ENCODE measurements around the gene FTO.

Gene FTO

GRCh38 chr16:54050459-54051210 lies 346.7 kb downstream of the FTO start:
- H3K9me3 Mint-ChIP-seq = no peaks in the 10 kb centered on the region
- no peak overlapping the region for H3K27ac Mint-ChIP-seq
- no peaks in the 10 kb centered on the region for H3K27me3 Mint-ChIP-seq
- peaks cover 1% of the 10 kb centered on the region for H3K36me3 Mint-ChIP-seq
- DNase-seq = no peak
- CTCF ChIA-PET = no interaction called here
- H3K4me1 Mint-ChIP-seq = peaks cover 3% of the 10 kb centered on the region
- no peak overlapping the region for H3K4me3 Mint-ChIP-seq

DNA sequence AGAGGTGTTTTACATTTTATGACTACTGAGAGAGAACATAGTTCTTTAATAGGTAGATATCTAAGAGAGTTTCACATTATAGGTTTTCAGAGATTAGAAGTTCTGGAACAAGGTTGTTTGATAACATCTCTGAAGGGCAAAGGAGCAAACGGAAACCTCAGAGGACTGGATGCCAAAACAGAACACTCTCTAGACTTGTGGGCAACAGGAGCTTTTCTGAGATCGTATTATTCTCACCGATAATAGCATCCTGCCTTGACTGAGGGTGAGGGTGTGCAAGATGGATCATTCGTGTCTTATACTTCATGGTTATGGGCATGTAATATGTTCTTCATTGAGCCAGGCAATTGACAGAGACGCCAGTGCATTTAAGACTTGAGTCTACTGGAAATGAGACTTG lies 347.9 kb downstream of the FTO start:
- peaks cover 3% of the 10 kb centered on the region for H3K4me1 Mint-ChIP-seq
- DNase-seq = no peak
- no peak overlapping the region for H3K27ac Mint-ChIP-seq
- H3K27me3 Mint-ChIP-seq = no peaks in the 10 kb centered on the region
- H3K4me3 Mint-ChIP-seq = no peak overlapping the region
- peaks cover 1% of the 10 kb centered on the region for H3K36me3 Mint-ChIP-seq
- H3K9me3 Mint-ChIP-seq = no peaks in the 10 kb centered on the region
- CTCF ChIA-PET = no interaction called here

DNA sequence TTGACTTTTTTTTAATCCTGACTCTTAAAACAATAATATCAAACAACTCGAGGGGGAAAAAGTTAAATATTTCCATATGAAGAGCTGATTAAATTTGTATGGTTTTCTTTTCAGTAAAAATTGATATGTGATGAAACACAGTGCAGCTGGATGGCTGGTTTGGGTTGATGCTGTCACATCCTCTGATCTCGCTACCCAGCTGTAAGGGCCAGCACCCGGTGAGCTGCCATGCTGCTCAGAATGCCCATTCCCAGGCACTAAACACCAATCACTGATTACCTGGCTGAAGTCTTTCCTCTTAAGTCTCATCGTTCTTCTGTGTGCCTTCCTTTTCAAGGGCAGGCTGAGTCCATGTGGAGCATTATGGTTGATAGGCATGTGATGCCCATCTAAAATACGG lies 348.3 kb downstream of the FTO start:
- H3K36me3 Mint-ChIP-seq = peaks cover 1% of the 10 kb centered on the region
- H3K4me3 Mint-ChIP-seq = no peak overlapping the region
- DNase-seq = no peak
- no peak overlapping the region for H3K27ac Mint-ChIP-seq
- CTCF ChIA-PET = no interaction called here
- H3K27me3 Mint-ChIP-seq = no peaks in the 10 kb centered on the region
- no peaks in the 10 kb centered on the region for H3K9me3 Mint-ChIP-seq
- H3K4me1 Mint-ChIP-seq = peaks cover 3% of the 10 kb centered on the region

DNA sequence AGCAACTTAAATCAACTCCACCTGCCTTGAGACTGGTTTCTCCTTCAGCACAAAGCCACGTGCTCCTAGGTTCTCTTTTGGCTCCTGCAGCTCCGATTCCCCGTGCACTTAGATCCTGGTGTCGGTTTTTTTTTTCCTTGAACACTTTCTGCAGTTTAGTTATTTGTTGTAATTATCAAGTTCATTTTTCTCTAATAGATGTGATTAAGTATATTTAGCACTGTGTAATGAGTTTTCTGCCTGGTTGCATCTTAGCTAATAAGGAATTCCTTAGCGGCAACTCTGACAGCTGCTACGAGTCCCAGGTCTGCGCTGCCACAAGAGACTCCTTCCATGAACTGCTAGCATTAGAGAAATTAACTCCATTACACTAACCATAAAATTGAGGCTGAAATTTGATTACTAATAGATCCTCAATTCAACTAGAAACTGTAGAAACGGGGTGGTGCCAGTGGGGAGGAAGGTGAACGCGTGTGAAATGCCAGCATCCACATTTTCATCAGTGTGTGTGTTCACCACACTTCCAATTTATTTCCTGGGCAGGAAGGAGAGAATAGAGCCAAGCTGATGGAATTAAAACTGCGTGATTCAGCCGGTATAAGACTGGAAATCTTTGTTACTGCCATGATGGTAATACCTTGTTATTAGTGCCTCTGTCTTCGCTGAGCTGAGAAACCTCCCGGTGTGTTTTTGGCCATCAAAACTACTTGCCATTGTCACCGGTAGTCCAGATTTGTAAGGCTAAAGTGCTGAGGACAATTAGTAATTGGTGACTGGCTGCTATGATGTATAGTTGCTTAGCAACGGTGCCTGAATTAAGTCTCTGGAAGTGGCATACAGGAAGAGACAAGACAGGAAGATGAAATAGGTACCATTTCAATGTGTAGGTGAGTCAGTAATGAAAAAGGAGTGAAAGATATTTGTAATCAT lies 350.2 kb downstream of the FTO start:
- H3K36me3 Mint-ChIP-seq = peaks cover 1% of the 10 kb centered on the region
- H3K27ac Mint-ChIP-seq = no peak overlapping the region

GRCh38 chr16:54055191-54055590 lies 351.2 kb downstream of the FTO start:
- H3K4me1 Mint-ChIP-seq = peaks cover 3% of the 10 kb centered on the region
- no peaks in the 10 kb centered on the region for H3K27me3 Mint-ChIP-seq
- DNase-seq = no peak
- no peak overlapping the region for H3K4me3 Mint-ChIP-seq
- no peak overlapping the region for H3K27ac Mint-ChIP-seq
- CTCF ChIA-PET = no interaction called here
- H3K9me3 Mint-ChIP-seq = no peaks in the 10 kb centered on the region
- H3K36me3 Mint-ChIP-seq = peaks cover 1% of the 10 kb centered on the region

More for the DNA sequence above, 350.2 kb downstream of the FTO start:
- no peak for DNase-seq
- no peak overlapping the region for H3K4me3 Mint-ChIP-seq
- H3K9me3 Mint-ChIP-seq = no peaks in the 10 kb centered on the region
- H3K27me3 Mint-ChIP-seq = no peaks in the 10 kb centered on the region
- peaks cover 3% of the 10 kb centered on the region for H3K4me1 Mint-ChIP-seq
- CTCF ChIA-PET = no interaction called here

DNA sequence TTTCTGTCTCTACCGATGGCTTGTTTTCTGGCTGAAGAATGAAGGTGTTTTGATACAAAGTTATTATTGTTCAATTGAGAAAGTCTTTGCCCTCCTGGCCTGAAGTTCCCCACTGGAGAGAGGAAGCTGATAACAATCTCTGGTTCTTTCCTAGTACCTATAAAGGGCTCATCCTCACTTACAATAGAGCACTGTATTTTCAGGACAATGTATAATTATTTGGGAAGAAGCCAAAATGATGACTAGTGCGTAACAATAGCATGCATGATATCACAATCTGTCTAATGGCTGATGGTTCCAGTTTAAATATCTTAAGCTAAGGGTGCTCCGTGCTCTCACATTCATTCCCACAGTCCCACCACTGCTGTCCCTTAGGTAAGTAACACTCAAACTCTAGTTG lies 351.9 kb downstream of the FTO start:
- Mint-ChIP-seq H3K4me1 (peaks cover 3% of the 10 kb centered on the region), H3K27ac (no peak overlapping the region), H3K4me3 (no peak overlapping the region), H3K36me3 (peaks cover 1% of the 10 kb centered on the region), H3K9me3 (no peaks in the 10 kb centered on the region), H3K27me3 (no peaks in the 10 kb centered on the region)
- CTCF ChIA-PET = no interaction called here
- DNase-seq = no peak

GRCh38 chr16:54056921-54057320 lies 353.0 kb downstream of the FTO start:
- no peak overlapping the region for H3K27ac Mint-ChIP-seq
- DNase-seq = no peak
- no peaks in the 10 kb centered on the region for H3K27me3 Mint-ChIP-seq
- no peak overlapping the region for H3K4me3 Mint-ChIP-seq
- H3K9me3 Mint-ChIP-seq = no peaks in the 10 kb centered on the region
- peaks cover 2% of the 10 kb centered on the region for H3K4me1 Mint-ChIP-seq
- peaks cover 1% of the 10 kb centered on the region for H3K36me3 Mint-ChIP-seq
- CTCF ChIA-PET = interaction anchor here (0.6 kb wide), 1 partner anchor 312 kb away, joined by 3 read pairs; no protein-coding TSS in a partner anchor

DNA sequence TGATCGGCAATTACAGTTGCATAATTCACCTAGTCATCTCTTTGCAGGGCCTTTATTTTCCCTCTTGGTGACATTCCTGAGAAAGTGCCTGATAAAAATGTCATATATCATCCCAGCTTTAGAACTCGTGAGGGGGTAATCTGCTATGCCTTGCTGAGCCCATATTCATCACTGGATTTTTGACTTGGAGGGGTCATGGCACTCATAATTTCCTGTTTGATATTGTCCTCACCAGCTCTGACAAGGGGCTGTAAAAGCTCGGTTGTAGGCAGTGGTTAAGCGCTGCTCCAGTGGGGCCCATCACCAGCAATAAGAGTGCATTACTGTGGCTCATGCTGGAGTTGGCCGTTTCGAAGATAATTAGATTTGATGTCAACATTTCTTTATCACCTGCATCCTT lies 355.4 kb downstream of the FTO start:
- CTCF ChIA-PET = no interaction called here
- no peaks in the 10 kb centered on the region for H3K4me1 Mint-ChIP-seq
- H3K27me3 Mint-ChIP-seq = no peaks in the 10 kb centered on the region
- no peak overlapping the region for H3K4me3 Mint-ChIP-seq
- no peaks in the 10 kb centered on the region for H3K36me3 Mint-ChIP-seq
- H3K9me3 Mint-ChIP-seq = no peaks in the 10 kb centered on the region
- no peak for DNase-seq
- H3K27ac Mint-ChIP-seq = no peak overlapping the region

DNA sequence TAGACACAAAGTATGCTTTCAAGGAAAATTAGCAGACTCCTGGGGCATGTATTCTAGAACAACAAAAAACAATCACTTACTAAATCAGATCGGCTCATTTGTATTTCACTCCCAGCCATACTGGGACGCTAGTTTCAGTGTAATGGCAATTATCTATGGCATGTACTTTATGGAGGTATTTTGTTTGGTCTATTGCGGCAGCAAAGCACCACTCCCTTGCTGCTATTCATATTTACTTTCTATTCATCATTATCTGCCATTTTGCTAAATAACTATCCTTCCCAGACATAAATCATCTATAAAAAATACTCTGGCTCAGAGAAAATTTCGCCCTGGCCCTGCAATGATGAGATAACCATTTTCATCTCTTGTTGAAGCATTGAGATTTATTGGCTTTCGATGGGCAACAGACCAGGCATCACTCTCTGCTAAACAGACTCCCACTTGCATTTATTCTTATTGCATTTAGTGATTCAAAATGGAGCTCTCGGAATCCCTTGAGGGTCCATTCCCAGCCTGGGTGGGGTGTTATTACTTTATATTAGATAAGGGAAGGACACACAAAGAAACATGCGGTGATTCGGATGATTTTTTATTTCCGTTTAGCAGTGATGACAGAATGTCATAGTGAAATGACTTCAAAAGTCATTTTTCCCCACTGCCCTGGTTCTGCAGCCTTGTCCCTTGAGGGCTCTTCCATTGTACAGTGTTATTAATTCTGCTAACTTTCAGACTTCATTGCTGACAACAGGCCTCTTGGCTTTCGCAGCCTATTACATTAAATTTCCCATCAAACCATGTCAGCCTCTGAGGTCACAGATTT lies 356.9 kb downstream of the FTO start:
- Mint-ChIP-seq H3K27me3 (no peaks in the 10 kb centered on the region), H3K4me3 (no peak overlapping the region), H3K9me3 (no peaks in the 10 kb centered on the region), H3K4me1 (no peaks in the 10 kb centered on the region), H3K36me3 (no peaks in the 10 kb centered on the region), H3K27ac (no peak overlapping the region)
- DNase-seq = no peak
- CTCF ChIA-PET = no interaction called here

- no peaks in the 10 kb centered on the region for H3K36me3 Mint-ChIP-seq
- no peak for DNase-seq
- no peaks in the 10 kb centered on the region for H3K27me3 Mint-ChIP-seq
- CTCF ChIA-PET = no interaction called here
- no peaks in the 10 kb centered on the region for H3K4me1 Mint-ChIP-seq
- H3K4me3 Mint-ChIP-seq = no peak overlapping the region
- H3K9me3 Mint-ChIP-seq = no peaks in the 10 kb centered on the region
- no peak overlapping the region for H3K27ac Mint-ChIP-seq
Observed at GRCh38 chr16:54061454-54061853, 357.5 kb downstream of the FTO start.

DNA sequence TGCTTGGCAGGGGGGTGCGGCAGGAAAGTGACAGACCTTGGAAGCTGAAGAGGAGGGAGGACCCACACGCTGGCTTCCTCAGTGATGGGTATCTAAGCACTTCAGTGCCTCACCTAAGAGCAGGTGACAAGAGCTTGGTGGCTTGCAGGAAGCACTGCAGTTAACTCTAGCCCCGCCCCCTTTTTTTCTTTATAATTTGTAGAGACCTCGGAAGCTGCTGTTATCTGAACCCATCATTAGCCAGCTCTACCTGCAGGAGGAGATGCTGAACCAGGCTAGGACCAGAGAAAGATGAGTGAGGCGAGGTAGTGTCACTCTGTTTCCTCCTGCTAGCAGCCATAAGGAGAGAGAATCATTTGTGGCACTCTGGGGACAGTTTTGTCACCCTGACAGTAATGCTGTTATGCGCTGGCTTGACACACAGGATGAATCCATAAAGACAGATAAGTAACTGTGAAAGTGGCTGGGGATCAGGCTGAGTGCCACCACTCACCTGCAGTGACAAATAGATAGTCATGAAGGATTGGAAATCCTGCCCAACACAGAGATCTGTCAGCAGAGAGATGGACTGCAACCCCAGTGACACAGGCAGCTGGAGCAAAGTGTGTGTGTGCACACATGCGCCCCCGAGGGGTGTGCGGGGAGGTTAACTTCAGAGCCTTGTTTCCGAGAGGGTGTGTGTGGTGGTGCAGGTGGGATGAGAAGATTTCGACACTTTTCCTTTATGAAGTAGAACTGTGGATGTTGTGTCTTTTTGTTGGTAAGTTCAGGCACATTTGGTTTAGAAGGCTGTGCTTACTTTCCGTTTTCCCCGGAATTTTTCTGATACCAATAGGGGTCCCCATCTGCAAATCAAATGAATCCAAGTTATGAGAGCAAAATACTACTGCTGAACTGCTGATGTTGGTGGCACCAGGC lies 358.7 kb downstream of the FTO start:
- H3K27ac Mint-ChIP-seq = no peak overlapping the region
- no peak for DNase-seq
- H3K9me3 Mint-ChIP-seq = no peaks in the 10 kb centered on the region
- CTCF ChIA-PET = no interaction called here
- H3K27me3 Mint-ChIP-seq = no peaks in the 10 kb centered on the region
- H3K4me1 Mint-ChIP-seq = no peaks in the 10 kb centered on the region
- H3K4me3 Mint-ChIP-seq = no peak overlapping the region
- no peaks in the 10 kb centered on the region for H3K36me3 Mint-ChIP-seq

- H3K9me3 Mint-ChIP-seq = no peaks in the 10 kb centered on the region
- no peak overlapping the region for H3K4me3 Mint-ChIP-seq
- H3K27me3 Mint-ChIP-seq = no peaks in the 10 kb centered on the region
- no peak for DNase-seq
- no peaks in the 10 kb centered on the region for H3K36me3 Mint-ChIP-seq
- no peak overlapping the region for H3K27ac Mint-ChIP-seq
- CTCF ChIA-PET = no interaction called here
- H3K4me1 Mint-ChIP-seq = no peaks in the 10 kb centered on the region
Observed at GRCh38 chr16:54063279-54063773, 359.4 kb downstream of the FTO start.

- H3K27me3 Mint-ChIP-seq = no peaks in the 10 kb centered on the region
- no peaks in the 10 kb centered on the region for H3K36me3 Mint-ChIP-seq
- H3K9me3 Mint-ChIP-seq = no peaks in the 10 kb centered on the region
- no peaks in the 10 kb centered on the region for H3K4me1 Mint-ChIP-seq
- no peak overlapping the region for H3K27ac Mint-ChIP-seq
- CTCF ChIA-PET = no interaction called here
- no peak for DNase-seq
- H3K4me3 Mint-ChIP-seq = no peak overlapping the region
Observed at GRCh38 chr16:54066451-54067105, 362.6 kb downstream of the FTO start.
